A549 treated with AZD9567 at 1 μM for 4 hours (cell line): ENCODE data around the gene C11orf42. TPM values are rescaled to one million over a fixed set of nuclear protein-coding genes. Genes with fewer than 3 reads are reported as not detected.

ENCODE experiments used
- total RNA-seq: library from RNA; stranded (reverse); fragments of 200-300 nt; extraction: Qiagen RNA extraction; gene quantifications from 5 replicates; pipeline ENCODE4 v1.2.3, GENCODE V29; 2022; ENCODE audit not compliant: insufficient read depth

The C11orf42 gene
- not detected in 5 replicates for total RNA-seq

GRCh38 chr11:6205366-6205765 is at the start of gene C11orf42:
TSS of gene C11orf42 (plus strand) at chr11:6205557. CDS start at chr11:6205616, 59 bp downstream.

DNA sequence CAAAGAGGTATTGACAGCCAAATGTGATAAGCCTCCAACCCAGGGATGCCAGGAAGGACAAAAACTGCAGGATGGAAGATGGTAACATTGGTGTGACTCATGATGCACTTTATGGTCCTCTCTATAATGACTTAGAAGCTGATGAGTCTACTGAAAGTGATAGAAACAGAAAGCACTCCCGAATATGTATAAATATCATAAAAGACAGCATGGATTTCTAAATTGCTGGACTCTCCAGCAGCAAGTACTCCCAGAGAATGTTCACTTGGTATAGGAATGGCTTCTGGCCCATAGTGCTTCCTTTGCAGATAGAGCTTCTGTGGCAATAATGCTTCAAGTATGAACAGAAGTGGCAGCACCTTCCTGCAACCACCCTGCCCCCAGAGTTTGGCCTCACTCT is 35.1 kb upstream of the C11orf42 start, which contains the start of gene OR52B2:
Gene OR52B2, minus strand, starts transcription at position 101 of the 400 bp plus-strand sequence. Its CDS starts 0 bp downstream, at position 101.

GRCh38 chr11:6199174-6199810 is 6.1 kb upstream of the C11orf42 start, which contains the start of gene OR52W1:
TSS of gene OR52W1 (plus strand) at chr11:6199224. CDS start at chr11:6199224, 0 bp downstream.

DNA sequence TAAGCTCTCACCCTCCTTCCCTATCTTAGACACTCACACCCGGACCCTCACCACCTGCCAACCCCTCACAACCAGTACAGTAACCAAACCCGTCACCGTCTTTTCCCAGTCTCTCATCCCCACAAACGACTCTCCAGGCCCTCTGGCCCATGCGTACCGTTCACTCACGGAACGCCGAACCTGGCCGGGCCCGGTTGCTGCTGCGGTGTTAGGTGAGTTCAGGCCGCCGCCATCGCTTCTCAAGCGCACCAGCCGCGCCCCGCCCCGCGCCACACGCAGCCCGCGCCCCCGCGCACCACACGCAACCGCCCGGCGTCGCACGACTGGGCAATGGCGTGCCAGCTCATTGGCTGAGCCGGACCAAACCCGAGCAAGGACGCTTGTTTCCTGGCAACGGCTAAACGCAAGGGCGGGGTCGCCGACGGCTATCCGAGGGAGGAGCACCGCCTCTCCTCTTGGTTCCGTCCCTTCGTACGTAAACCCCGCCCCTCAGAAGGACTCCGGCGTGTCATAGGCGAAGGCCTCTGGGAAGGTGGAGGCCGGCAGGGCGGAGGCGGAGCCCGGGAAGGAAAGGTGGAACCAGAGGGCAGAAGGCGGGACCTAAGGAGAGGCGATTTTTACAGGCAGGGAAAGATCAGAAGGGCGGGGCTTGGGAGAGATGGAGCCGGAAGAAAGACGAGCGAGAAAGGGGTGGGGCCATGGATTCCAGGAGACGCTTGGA is 29.2 kb downstream of the C11orf42 start, which contains the start of gene FHIP1B:
Gene FHIP1B, minus strand, starts transcription at position 250 of the 721 bp plus-strand sequence. CDS start 10,120 bp downstream, outside the sequence.

DNA sequence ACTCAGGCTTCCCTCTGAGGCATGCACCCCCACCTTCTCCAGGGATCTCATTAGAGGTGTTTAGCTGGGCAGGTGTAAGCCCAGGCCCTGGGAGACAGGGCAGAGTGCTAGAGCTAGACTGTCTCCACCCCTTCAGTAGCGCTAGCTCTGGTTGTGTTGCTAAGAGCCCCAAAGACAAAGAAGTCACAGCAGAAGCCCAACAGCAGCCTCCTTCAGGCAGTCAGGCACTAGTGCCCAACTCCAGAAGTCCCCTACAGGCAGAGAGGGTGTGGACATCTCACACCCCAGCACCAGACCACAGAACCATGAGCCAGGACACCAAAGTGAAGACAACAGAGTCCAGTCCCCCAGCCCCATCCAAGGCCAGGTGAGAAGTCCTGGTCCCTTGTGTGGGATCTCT is 33.5 kb downstream of the C11orf42 start, which contains the start of gene CNGA4:
Gene CNGA4, plus strand, starts transcription at position 188 of the 400 bp plus-strand sequence. Its CDS starts 118 bp downstream, at position 306.

Other genes starting within 250 kb of the C11orf42 start
- gene OR56A5, start 237.1 kb upstream of the C11orf42 start, total RNA-seq = not detected in 5 replicates
- gene OR52L1, start 218.6 kb upstream of the C11orf42 start, total RNA-seq = not detected in 5 replicates
- gene OR56A4, start 198.6 kb upstream of the C11orf42 start, total RNA-seq = not detected in 5 replicates
- not detected in 5 replicates for gene OR56A1, start 174.8 kb upstream of the C11orf42 start, total RNA-seq
- gene OR56B4, start 97.9 kb upstream of the C11orf42 start, total RNA-seq = not detected in 5 replicates
- gene OR52B2, start 35.2 kb upstream of the C11orf42 start, total RNA-seq = not detected in 5 replicates
- gene OR52W1, start 6.3 kb upstream of the C11orf42 start, total RNA-seq = not detected in 5 replicates
- gene FHIP1B, start 29.1 kb downstream of the C11orf42 start, total RNA-seq = 6.4 to 21.9 TPM (median 20.8 TPM) in 5 replicates
- 0.03 to 0.09 TPM (median 0.08 TPM) in 4 of 5 replicates, not detected in the other for gene CNGA4, start 33.5 kb downstream of the C11orf42 start, total RNA-seq
- gene CCKBR, start 54.3 kb downstream of the C11orf42 start, total RNA-seq = not detected in 5 replicates
- 15.2 to 33.3 TPM (median 26.0 TPM) in 5 replicates for gene CAVIN3, start 114.9 kb downstream of the C11orf42 start, total RNA-seq
- 9.0 to 19.4 TPM (median 9.8 TPM) in 5 replicates for gene SMPD1, start 184.9 kb downstream of the C11orf42 start, total RNA-seq
- 12.0 to 19.5 TPM (median 18.1 TPM) in 5 replicates for gene APBB1, start 213.5 kb downstream of the C11orf42 start, total RNA-seq
- 0.57 to 1.7 TPM (median 0.93 TPM) in 5 replicates for gene HPX, start 235.4 kb downstream of the C11orf42 start, total RNA-seq